Psoas muscle (tissue), 8 donors: ENCODE measurements around the gene CLMN. TPM values are rescaled to one million over a fixed set of nuclear protein-coding genes. Genes with fewer than 3 reads are reported as not detected.

ENCODE experiments used
- ATAC-seq, 4 donors: fragments of 200-7000 bp; cut with Tn5 transposase; one replicate each; pipeline ENCODE4 v1.9.1; 2020; ENCODE audit warnings: moderate library complexity in 3 of 4, mild to moderate bottlenecking in 2 of 4
- DNase-seq, 2 donors: peaks; one replicate each; pipeline ENCODE4 v3.0.0-alpha.2; 2020
- H3K27ac ChIP-seq: fragments of 200-600 bp; one replicate; pipeline ENCODE4 v1.8.0; 2022
- H3K27me3 ChIP-seq, 3 donors: fragments of 200-600 bp in 1 of 3; one replicate each; pipeline versions ENCODE4 v1.6.1 to v1.8.0; 2013 to 2022; ENCODE audit warnings: low read length in 2 of 3, mild to moderate bottlenecking in 2 of 3, moderate library complexity in 1 of 3; ENCODE audit not compliant: insufficient read depth in 3 of 3
- H3K36me3 ChIP-seq, 2 donors: fragments of 200-600 bp in 1 of 2; one replicate each; pipeline versions ENCODE4 v1.6.1 to v1.8.0; 2013 to 2022; ENCODE audit warnings: low read depth in 1 of 2, mild to moderate bottlenecking in 1 of 2, moderate library complexity in 1 of 2; ENCODE audit not compliant: insufficient read depth in 1 of 2
- H3K4me1 ChIP-seq: fragments of 200-600 bp; one replicate; pipeline ENCODE4 v1.8.0; 2022
- H3K4me3 ChIP-seq: fragments of 200-600 bp; one replicate; pipeline ENCODE4 v1.8.0; 2022; ENCODE audit warnings: mild to moderate bottlenecking
- H3K9me3 ChIP-seq: fragments of 200-600 bp; one replicate; pipeline ENCODE4 v1.8.0; 2022
- WGBS, 3 donors: extraction: QIAGEN DNeasy Blood & Tissue Kit; methylation state at CpG; one replicate each; pipeline versions ENCODE4 v1.1.6 to v1.1.7; 2013; 5-methylcytosine and 5-hydroxymethylcytosine counted together
- intact Hi-C, 2 donors: fragments of 100-400 bp; cut with DNase I; formaldehyde crosslinking; loops; one replicate each; pipeline versions ENCODE4 v1.11.0 to v1.14.2; 2022
- polyA plus RNA-seq, 3 donors: library from polyadenylated mRNA; stranded (reverse); fragments of 200-250 nt; gene quantifications; one replicate each; pipeline ENCODE4 v1.2.3, GENCODE V29; 2013
- total RNA-seq, 4 donors: library from RNA; stranded (reverse); fragmentation: NEBNext Ultra II Directional in 2 of 4; extraction: Animal tissue kit (Norgen Biotek cat#: 25700) in 2 of 4; gene quantifications; one replicate each; pipeline versions ENCODE4 v1.2.1 to v1.2.4, GENCODE V29; 2021 to 2023
- TF ChIP-seq, protein P1 (sequence below): fragments of 200-600 bp; IDR thresholded peaks from one replicate; pipeline ENCODE4 v1.8.0; 2022; ENCODE audit warnings: antibody characterized with exemption
- donor health status: healthy with polysubstance abuse.
- donor health status: DM: no; HTN: no; CAD: no; lungs with moderate emphysema.
- donor health status: Bipolar disorder and iron deficiency.
- donor health status: healthy.
- donor health status: DM: yes; HTN: yes; CAD: no.
- donor health status: DM: no; HTN: no; CAD: no.
- donor health status: DM: no; HTN: no; CAD: no.
- donor health status: DM: yes; HTN: yes; CAD: no.

The CLMN gene
- total and polyA plus RNA-seq, 7 donors, result 1.7 to 9.6 (median 3.9) TPM

DNA sequence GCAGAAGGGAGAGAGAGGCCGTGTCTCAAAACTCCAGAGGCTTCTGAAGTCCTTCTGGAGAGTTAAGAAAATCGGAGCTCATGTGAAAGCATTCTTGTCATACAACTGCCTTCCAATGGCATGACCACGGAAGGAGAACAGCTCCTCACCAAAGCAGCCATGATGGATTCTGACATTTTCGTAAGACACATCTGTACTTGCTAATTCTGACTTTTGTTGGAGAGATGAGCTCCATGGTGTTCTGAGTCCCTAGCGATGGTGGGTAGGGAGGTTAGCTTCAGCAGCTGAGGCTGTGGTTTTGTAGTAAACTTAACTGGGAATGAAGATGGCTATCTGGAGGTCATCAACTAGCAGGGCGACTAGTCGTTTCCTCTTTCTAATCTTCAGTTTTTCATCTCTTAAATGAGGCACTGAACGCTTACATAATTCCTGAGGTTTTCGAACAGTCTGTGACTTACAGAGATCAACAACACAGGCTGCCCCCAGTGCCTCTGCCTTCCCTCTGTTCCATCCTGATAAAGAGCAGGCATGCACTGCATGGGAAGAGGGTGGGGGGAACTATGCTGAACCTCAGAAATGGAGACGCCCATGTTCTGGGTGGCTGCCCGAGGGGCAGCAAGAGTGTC, 133.8 kb downstream of the CLMN start:
- Histone ChIP-seq H3K36me3 (no peaks in the 10 kb centered on the region), H3K27me3 (no peaks in the 10 kb centered on the region), H3K4me3 (peak overlapping the region; percentile 10), H3K9me3 (peaks cover 9% of the 10 kb centered on the region), H3K27ac (peak overlapping the region; percentile 65), H3K4me1 (peaks cover 29% of the 10 kb centered on the region)
- WGBS, 3 donors, result 75 to 85% (median 81%) methylated on average over 11 of the region's 11 CpGs
- ATAC-seq (no peak), DNase-seq (no peak)
- TF ChIP-seq, protein P1, sequence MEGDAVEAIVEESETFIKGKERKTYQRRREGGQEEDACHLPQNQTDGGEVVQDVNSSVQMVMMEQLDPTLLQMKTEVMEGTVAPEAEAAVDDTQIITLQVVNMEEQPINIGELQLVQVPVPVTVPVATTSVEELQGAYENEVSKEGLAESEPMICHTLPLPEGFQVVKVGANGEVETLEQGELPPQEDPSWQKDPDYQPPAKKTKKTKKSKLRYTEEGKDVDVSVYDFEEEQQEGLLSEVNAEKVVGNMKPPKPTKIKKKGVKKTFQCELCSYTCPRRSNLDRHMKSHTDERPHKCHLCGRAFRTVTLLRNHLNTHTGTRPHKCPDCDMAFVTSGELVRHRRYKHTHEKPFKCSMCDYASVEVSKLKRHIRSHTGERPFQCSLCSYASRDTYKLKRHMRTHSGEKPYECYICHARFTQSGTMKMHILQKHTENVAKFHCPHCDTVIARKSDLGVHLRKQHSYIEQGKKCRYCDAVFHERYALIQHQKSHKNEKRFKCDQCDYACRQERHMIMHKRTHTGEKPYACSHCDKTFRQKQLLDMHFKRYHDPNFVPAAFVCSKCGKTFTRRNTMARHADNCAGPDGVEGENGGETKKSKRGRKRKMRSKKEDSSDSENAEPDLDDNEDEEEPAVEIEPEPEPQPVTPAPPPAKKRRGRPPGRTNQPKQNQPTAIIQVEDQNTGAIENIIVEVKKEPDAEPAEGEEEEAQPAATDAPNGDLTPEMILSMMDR, result no peak
- intact Hi-C loops, result no loop called here

DNA sequence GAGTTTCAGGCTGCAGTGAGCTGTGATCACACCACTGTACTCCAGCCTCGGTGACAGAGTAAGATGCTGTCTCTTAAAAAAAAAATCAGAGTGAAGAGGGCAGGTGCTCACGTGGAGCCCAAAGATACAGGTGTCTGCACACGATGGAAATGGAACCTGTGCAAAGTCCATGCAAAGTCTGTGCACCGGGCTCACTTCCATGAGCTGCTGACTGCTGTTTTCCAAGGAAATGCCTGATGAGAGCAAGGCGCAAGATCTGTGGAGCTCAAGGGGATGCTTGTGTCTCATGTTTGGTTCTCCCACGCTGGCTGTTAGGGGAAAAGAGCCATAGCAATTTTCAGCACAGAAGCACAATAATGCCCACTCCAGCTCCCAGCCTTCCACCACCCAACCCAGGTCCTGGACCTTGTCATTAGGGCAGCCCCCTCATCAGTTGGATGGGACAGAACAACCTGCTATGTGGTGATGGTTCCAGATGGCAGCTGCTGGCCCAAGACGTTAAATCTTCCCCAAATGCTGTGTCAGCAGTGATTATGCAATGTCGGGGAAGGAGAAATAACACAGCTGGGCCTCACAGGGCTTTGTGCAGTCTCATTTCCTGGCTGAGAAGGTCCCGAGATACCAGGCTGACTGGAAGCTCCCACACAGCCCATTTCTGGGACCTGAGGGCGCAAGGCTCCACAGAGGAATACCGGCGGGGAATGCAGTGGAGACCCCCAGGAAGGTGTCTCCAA, 134.5 kb downstream of the CLMN start:
- Histone ChIP-seq H3K27ac (peak overlapping the region; percentile 65), H3K9me3 (peaks cover 9% of the 10 kb centered on the region), H3K27me3 (no peaks in the 10 kb centered on the region), H3K4me3 (no peak overlapping the region), H3K36me3 (peaks cover 0 to 6% of the 10 kb centered on the region in 2 donors), H3K4me1 (peaks cover 22% of the 10 kb centered on the region)
- DNase-seq, result peak; percentile 35 to 68
- intact Hi-C loops, result no loop called here
- WGBS, 3 donors, result 51 to 56% (median 53%) methylated on average over 12 of the region's 12 CpGs
- peak; percentile 50 to 74 (median 64) for ATAC-seq
- TF ChIP-seq, protein P1, result no peak

DNA sequence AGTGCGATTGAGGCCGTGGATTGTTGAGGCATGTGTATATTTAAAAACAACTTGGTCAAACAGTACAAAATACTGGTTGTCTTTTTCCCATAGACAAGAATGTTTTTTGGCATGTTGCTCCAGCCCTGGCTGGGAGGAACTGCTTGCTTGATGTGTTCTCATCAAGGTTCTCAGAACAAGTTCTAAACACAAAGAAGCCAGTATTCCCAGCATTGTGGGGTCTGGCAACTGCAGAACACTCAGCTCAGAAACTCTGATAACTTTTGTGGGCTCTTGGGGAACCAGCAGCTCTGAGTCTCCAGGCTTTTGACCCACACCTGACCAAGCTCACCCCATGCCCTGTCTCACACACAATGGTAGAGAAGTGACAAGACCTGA, 135.3 kb downstream of the CLMN start:
- 18 to 32% (median 28%) methylated on average over 2 of the region's 2 CpGs for WGBS, 3 donors
- H3K4me3 ChIP-seq, result no peak overlapping the region
- ATAC-seq (peak in 1 of 4 donors; percentile 12), DNase-seq (no peak)
- H3K9me3 ChIP-seq, result peaks cover 9% of the 10 kb centered on the region
- H3K27ac ChIP-seq, result peak overlapping the region; percentile 54
- TF ChIP-seq, protein P1, result no peak
- intact Hi-C loops, result no loop called here
- H3K27me3 ChIP-seq, result no peaks in the 10 kb centered on the region
- peaks cover 14% of the 10 kb centered on the region for H3K4me1 ChIP-seq
- peaks cover 0 to 13% of the 10 kb centered on the region in 2 donors for H3K36me3 ChIP-seq

DNA sequence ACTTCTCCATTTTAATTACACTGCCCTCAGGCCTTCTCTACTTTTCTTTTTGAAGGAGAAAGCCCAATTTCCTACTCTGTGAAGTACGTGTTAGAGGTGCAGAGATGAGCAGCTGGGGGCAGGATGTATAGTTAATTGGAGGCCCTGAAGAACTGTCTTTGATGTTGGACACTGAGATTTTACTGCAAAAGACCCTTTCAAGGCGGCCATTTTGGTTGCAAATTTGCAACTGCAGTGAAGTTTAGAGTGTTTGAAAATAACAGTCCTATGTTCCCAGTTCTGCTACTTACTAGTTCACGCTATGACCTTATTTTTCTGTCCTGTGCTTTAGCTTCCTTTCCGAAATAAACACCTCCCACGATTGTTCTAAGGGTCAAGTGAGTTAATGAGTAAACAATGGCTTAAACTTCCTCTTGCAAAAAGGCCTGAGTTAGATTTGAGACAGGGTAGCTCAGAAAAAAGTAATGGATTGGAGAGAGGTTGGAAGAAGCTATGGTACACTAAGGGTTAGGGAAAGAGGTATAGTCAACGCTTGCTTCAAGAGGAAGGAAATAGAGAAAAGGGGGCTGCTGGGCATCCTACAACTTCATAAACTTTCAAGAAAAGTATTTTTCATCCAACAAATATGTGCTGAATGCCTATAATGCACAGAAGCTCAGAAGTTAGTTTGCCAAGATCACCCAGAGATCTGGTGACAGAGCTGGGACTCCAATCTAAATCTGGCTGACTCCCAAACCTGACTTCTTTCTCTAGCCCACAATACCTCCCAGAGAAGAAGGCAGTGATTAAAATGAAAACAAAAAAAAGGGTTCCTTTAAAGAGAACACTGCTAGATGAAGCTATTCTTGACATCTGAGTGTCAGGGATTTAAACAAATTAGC, 135.9 kb downstream of the CLMN start:
- TF ChIP-seq, protein P1, result no peak
- intact Hi-C loops, result no loop called here
- Histone ChIP-seq H3K27me3 (no peaks in the 10 kb centered on the region), H3K4me3 (no peak overlapping the region), H3K9me3 (peaks cover 9% of the 10 kb centered on the region), H3K4me1 (peaks cover 13% of the 10 kb centered on the region), H3K36me3 (peaks cover 0 to 13% of the 10 kb centered on the region in 2 donors), H3K27ac (peak overlapping the region; percentile 54)
- ATAC-seq, result no peak
- no peak for DNase-seq
- 66 to 76% (median 74%) methylated on average over 6 of the region's 6 CpGs for WGBS, 3 donors
